GM12891 (cell line): ENCODE data around the gene PACS2.
"Not testable (repeated sequence)": the region's sequence is repeated elsewhere in the genome, so short reads cannot be mapped to it uniquely, and the experiment has no call there.

ENCODE experiments used
- PAX5 ChIP-seq: IDR thresholded peaks from 2 replicates; pipeline ENCODE4 v1.6.1; 2011; ENCODE audit warnings: low read length, moderate library complexity, mild to moderate bottlenecking; ENCODE audit not compliant: insufficient read depth, severe bottlenecking
- POLR2A ChIP-seq: IDR thresholded peaks from 2 replicates; pipeline ENCODE4 v1.6.1; 2011; ENCODE audit warnings: low read depth, low read length, control low read depth
- POLR2AphosphoS5 ChIP-seq: IDR thresholded peaks from 2 replicates; pipeline ENCODE4 v1.6.1; 2011; ENCODE audit warnings: low read depth, low read length, control low read depth
- POU2F2 ChIP-seq: IDR thresholded peaks from 2 replicates; pipeline ENCODE4 v1.6.1; 2011; ENCODE audit warnings: low read depth, mild to moderate bottlenecking, control low read depth, low read length, moderate library complexity
- SPI1 ChIP-seq: IDR thresholded peaks from 2 replicates; pipeline ENCODE4 v1.6.1; 2011; ENCODE audit warnings: low read depth, low read length, control low read depth
- TAF1 ChIP-seq: IDR thresholded peaks from 2 replicates; pipeline ENCODE4 v1.6.1; 2011; ENCODE audit warnings: low read depth, low read length, control low read depth

DNA sequence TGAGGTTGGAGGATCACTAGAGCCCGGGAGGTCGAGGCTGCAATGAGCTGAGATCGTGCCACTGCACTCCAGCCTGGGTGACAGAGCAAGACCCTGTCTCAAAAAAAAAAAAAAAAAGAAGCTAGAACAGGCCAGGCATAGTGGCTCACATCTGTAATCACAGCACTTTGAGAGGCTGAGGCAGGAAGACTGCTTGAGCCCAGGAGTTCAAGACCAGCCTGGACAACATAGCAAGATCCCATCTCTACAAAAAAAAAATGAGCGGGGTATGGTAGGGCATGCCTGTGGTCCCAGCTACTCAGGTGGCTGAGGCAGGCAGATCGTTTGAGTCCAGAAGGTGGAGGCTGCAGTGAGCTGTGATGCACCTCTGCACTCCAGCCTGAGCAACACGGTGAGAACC, 25.6 kb upstream of the PACS2 start:
- not testable (repeated sequence) for TF ChIP-seq TAF1, SPI1, POLR2A, POLR2AphosphoS5, PAX5, POU2F2
